PC-9 (cell line): ENCODE measurements around the gene CRYGN.

ENCODE experiments used
- CTCF ChIP-seq: fragments of 200-600 bp; sonication (generic); conservative IDR thresholded peaks from 2 replicates; pipeline ENCODE4 v1.6.1; 2017; ENCODE audit warnings: mixed run types, antibody characterized with exemption, mild to moderate bottlenecking, moderate library complexity
- EZH2 ChIP-seq: fragments of 200-600 bp; sonication (generic); IDR thresholded peaks from 2 replicates; pipeline ENCODE4 v1.8.0; 2017; ENCODE audit warnings: antibody characterized with exemption, low read depth

DNA sequence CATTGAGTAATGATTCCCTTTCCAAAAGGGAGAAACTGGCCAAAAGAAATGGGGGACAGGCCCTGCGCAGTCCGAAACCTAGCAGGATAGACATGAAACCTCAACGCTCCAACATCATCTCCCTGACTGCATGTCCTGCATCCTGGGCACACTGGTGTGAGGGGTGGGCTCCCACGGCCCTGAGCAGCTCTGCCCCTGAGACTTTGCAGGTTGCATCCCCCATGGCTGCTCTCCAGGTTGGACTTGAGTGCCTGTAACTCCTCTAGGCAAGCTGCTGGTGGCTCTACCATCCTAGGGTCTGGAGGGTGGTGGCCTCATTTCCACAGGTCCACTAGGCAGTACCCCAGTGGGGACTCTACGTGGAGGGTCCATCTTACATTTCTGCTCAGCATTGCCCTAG lies 16.3 kb upstream of the CRYGN start:
- TF ChIP-seq CTCF = no peak
- no peak for TF ChIP-seq EZH2
